Activated naive CD4-positive, alpha-beta T cell treated with anti-CD3 and anti-CD28 coated beads, Interleukin-2, amount 50 U/mL, for 16 hours (primary cell): ENCODE measurements around the gene CELF1.

ENCODE experiments used
- DNase-seq: peaks from one replicate; pipeline ENCODE4 v3.0.0-alpha.2; 2020

Gene CELF1

GRCh38 chr11:47552566-47553405, at the start of gene CELF1:
TSS of gene CELF1 (minus strand) at chr11:47553132. CDS start at chr11:47499523, 53,609 bp downstream.
- peak; percentile 94 for DNase-seq

- no peak for DNase-seq
These were observed 47.0 kb upstream of the CELF1 start for GRCh38 chr11:47599902-47600301.

- no peak for DNase-seq
These were observed 43.0 kb upstream of the CELF1 start for GRCh38 chr11:47595967-47596366.

GRCh38 chr11:47595029-47595428, 42.1 kb upstream of the CELF1 start:
- DNase-seq: no peak

GRCh38 chr11:47593934-47594855, 41.3 kb upstream of the CELF1 start, which contains the start of gene C1QTNF4:
TSS of gene C1QTNF4 (minus strand) at chr11:47594411. CDS start at chr11:47590810, 3,601 bp downstream.
- DNase-seq: no peak

- no peak for DNase-seq
These were observed 40.6 kb upstream of the CELF1 start for GRCh38 chr11:47593492-47593933.

- DNase-seq: no peak
These were observed 40.0 kb upstream of the CELF1 start for GRCh38 chr11:47592970-47593369.

GRCh38 chr11:47592251-47592650, 39.3 kb upstream of the CELF1 start:
- DNase-seq: no peak

GRCh38 chr11:47591764-47592163, 38.8 kb upstream of the CELF1 start:
- no peak for DNase-seq

- DNase-seq: no peak
These were observed 37.3 kb upstream of the CELF1 start for GRCh38 chr11:47589977-47590861.

GRCh38 chr11:47589584-47589976, 36.6 kb upstream of the CELF1 start:
- no peak for DNase-seq

GRCh38 chr11:47589118-47589517, 36.2 kb upstream of the CELF1 start:
- DNase-seq: no peak

- no peak for DNase-seq
These were observed 34.9 kb upstream of the CELF1 start for GRCh38 chr11:47587723-47588326.

GRCh38 chr11:47587039-47587716, 34.2 kb upstream of the CELF1 start:
- no peak for DNase-seq

- DNase-seq: no peak
These were observed 33.3 kb upstream of the CELF1 start, which contains the start of gene FAM180B for GRCh38 chr11:47586098-47586855. TSS of gene FAM180B (plus strand) at chr11:47586678. CDS start at chr11:47586769, 91 bp downstream.

GRCh38 chr11:47583844-47584243, 30.9 kb upstream of the CELF1 start:
- DNase-seq: no peak

GRCh38 chr11:47578524-47579494, 25.9 kb upstream of the CELF1 start, which contains the start of the genes KBTBD4 and NDUFS3:
TSS of gene KBTBD4 (minus strand) at chr11:47578970. CDS start at chr11:47578951, 19 bp downstream.
TSS of gene NDUFS3 (plus strand) at chr11:47579074. CDS start at chr11:47579092, 18 bp downstream.
- DNase-seq: peak; percentile 83

GRCh38 chr11:47577460-47578041, 24.6 kb upstream of the CELF1 start:
- no peak for DNase-seq

GRCh38 chr11:47573321-47573720, 20.4 kb upstream of the CELF1 start:
- DNase-seq: no peak
